GM19328 (cell line): ENCODE data around the gene REG4.
"Not testable (repeated sequence)": the region's sequence is repeated elsewhere in the genome, so short reads cannot be mapped to it uniquely, and the experiment has no call there.

ENCODE experiments used
- ATAC-seq: cut with Tn5 transposase; IDR thresholded peaks from one replicate; pipeline ENCODE4 v1.9.1; 2021; ENCODE audit warnings: mild to moderate bottlenecking, moderate library complexity; ENCODE audit not compliant: unreplicated experiment

The REG4 gene

DNA sequence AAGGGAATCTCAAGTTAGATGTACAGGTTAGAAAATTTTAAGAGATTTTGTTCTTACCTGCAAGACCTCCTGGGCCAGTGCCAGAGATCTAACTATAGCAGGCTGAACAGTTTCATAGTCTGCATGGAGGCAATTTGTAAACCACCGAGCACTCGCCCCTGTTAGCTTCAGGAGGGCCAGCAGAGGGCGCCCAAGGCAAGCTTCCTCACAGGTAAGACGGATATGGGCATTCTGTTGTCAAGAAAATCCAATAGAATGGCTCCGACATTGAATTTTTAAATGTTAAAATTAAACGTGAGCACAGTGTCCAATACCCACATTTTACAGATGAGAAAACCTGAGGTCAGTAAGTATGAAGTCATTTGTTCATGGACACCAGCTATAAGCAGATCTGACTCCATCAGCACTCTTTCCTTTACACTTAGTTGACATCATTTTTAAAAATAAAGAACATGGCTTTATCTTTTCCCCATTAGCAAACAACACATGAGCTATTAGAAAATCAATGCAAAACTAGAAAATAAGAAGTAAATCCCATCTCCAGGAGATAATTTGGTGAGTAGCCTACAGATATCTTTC is 2.2 kb downstream of the REG4 start:
- peak; percentile 81 for ATAC-seq

DNA sequence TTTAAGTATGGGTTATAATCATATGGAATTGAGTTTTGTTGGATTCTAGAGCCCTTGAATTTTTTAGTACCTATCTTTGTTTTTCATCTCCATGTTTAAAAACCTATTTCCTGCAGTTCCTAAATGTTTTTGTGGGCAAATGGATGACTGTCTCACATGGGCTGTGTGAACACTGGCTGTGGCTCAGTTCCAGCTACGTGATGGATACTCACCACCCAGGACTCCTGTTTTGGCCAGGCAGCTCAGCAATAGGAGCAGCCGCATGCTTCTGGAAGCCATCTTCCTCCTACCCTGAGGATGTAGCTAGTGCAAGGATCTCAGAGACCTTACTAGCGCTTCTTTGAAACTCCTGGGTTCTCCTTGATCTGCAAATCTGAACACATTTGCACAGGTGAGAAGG is 2.8 kb downstream of the REG4 start:
- no peak for ATAC-seq

DNA sequence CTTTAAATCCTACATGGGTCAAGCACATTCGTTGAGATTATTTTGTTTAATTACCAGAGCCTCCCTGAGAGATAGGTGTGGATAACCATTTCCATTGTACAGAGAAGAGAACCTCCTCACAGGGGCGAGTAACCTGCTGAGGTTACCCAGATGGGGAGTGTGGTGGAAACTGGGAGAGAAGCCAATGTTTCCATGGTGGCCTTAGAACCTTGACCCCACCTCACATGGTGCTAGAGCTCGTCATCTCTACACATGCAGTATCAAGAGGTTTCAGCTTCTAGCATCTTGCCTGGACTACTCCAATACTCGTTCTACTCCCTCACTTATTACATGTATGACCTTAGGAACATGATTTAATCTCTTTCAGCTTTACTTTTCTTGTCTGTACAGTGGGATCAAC is 4.8 kb downstream of the REG4 start:
- no peak for ATAC-seq

DNA sequence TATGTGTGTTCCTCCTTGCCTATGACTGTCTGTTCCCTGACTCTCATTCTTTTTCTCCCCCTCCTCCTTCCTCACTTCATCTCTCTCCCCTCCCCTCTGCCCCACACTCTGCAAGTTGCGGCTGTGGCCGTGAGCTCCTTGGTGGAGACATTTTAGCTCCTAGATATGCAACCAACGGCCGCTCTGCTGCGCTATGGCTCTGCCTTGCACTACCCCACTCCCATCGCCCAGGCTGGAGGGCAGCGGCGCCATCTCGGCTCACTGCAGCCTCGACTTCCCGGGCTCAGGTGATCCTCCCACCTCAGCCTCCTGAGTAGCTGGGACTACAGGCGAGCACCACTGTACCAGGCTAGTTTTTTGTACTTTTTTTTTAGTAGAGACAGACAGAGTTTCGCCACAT is 5.5 kb downstream of the REG4 start:
- no peak for ATAC-seq

DNA sequence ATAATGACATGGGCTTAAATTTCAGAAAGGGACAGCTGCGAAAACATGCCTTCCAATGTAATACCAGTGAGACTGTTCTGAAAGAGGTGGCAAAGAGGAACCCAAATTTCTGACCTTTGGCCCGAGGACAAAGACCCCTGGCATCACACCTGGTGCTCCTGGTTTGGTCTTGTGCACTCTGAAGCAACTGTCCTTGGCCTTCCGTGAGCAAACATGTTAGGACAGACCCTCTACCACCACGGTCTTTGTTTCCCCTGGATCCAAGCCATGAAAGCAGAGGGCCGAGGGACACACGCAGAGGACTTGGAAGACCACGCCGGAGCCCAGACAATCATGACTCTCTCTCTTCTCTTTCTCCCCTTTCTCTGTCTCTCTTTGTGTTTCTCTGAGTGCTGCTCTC is 6.0 kb downstream of the REG4 start:
- no peak for ATAC-seq

DNA sequence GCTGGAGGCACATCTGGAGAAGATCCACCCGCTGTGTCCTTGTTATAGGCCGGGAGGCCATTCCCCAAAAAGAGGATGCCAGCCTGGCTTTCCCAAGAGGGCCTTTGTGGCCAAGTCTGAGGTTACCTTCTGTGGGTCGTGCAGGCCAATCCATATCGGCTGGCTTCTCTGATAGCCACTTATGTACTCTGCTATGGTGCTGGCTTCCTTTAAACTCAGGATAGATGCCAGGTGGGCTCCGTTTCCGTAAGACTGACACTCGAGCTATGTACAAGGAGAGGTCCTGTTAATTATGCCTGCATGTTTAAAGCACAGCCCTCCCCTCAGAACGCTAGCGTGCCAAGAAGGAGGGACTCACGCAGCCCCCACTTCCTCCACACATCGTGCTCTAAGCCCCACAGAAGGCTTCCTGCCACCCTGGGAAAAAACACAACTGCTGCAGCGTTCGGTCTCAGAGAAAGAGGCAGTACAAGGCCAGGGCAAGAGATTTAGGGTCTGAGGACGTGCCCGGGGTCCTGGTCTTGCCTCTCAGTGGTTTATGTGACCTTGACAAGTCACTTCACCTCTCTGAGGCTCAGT is 11.6 kb downstream of the REG4 start:
- ATAC-seq = no peak

DNA sequence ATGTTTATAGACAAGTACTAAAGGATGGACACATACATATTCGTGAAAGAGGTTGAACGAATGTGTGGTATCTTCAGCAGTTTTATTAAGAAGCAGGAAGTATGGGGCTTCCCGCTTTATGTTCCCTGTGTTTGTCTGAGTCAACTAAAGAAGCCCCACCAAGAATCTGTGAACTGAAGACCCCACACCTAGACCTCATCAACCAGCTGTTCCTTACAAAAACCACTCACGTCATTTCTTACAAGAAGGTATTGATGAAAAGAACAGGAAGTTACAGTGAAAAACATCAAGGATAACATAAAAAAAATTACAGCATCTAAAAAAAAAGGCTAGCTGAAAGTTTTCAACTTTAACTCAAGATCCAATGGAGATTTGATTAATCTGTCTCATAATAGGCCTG is 12.3 kb downstream of the REG4 start:
- no peak for ATAC-seq

DNA sequence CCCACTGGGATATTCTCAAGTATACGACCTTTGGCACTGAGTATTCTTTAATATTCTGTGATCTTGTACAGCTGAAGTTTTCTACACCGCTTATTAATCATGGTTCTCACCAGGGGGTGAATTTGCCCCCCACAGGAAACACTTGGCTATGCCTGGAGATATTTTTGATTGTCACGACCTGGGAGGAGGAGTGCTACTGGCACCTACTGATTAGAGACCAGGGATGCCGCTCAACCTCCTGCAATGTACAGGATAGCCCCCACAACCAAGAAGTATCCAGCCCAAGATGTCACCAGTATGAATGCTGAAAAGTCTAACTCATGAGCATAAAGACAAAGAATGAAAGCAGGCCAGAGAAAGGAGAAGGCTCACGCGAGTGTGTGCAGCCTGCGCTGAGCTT is 13.7 kb downstream of the REG4 start:
- ATAC-seq = no peak

DNA sequence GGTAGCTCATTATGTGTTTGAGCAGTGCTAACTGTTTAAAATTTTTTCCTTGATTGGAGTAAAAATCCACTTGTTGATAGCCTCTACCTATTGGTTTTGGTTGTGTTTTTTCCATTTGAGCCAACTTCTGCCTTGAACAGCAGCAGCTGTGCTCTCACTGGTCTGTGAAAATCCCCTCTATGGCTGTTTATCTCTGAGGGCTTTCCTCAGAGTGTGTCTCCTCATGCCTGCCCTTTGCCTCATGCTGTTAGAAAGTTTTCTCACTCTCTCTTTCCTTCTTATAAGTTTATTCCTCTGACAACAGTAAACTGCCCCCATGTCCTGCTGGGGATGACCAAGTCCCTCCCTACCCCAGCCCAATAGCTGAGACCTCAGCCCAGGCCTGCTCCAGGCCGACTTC is 14.1 kb downstream of the REG4 start:
- no peak for ATAC-seq

DNA sequence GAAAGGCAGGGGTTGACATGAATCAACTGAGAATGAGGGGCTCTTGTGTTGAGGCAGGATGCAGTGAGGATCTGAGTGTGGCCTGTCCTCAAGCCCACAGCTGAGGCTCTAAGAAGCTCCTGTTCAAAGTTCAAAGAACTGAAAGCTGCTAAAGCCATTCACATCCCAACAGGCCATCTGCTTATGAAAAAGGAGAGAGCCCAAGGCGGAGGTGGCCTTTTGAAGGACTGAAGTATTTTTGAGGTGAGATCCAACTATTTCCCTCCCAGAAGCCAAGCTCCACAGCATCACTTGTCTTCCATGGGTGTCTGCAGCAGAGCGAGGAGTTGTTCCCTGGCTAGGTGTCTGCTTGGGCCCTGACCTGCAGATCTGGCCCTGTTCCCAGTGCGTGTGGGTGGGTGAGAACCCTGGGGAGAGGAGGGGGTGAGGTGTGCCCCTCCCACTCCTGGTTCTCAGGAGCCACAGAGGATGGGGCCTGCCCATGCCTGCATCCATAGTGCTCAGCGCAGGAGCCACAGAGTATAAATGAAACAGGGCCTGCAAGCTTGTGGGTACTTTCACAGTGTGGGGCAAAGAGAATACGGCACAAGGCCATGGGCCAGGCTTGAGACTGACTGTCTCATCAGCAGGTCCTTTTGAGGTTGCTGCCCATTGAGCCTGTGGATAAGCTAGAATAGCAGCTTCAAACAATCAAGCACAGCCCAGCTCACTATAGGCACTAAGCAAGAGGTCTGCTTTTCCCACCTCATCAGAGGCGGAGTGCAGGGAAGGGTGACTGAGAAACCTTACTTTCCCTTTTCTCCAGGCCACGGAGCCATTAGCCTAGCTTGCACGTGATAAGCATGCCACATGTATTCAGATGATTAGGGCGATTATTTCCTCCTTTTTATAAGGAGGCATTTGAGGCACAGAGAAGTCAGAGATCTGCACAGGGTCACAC is 15.7 kb downstream of the REG4 start:
- no peak for ATAC-seq

DNA sequence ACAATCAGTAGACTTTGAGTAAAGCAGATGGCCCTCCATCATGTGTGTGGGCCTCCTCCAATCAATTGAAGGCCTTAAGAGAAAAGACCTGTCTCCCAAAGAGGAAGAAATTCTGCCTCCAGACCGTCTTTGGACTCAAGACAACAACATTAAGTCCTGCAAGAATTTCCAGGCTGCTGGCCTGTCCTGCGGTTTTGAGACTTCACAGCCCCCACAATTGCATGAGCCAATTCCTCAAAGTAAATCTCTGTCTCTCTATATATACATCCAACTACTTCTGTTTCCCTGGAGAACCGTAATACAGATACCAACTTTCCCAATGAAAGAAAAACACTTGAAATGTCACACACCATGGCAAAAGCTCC is 16.4 kb downstream of the REG4 start:
- ATAC-seq = no peak

DNA sequence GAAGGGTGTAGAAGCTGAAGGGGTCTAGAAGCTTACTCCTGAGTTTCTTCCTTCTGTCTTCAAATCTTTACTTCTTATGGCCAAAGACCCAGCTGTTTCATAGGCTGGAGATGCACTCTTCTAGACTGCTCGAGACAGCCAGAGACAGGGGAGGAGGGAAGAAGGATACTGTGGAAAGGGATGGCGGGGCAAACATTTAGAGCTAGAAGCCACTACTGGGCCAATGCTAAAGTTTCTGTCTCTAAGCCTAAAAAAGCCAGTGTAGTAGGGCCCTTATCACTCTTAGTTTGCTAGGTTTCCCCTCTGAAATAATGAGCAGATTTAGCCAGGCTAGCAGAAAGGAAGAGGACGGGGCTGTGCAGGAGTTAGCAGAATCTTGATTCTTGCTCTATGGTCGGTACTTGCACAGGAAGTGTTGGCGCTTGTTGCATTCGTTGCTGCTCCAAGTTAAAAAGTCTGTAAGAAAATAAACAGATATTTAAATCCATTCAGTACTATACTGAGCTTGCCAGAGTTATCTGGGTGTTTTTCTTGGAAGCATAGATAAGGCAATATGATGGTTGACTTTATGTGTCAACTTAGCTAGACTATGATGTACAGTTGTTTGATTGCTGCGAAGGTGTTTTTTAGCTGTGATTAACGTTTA is 16.9 kb downstream of the REG4 start:
- ATAC-seq = no peak

DNA sequence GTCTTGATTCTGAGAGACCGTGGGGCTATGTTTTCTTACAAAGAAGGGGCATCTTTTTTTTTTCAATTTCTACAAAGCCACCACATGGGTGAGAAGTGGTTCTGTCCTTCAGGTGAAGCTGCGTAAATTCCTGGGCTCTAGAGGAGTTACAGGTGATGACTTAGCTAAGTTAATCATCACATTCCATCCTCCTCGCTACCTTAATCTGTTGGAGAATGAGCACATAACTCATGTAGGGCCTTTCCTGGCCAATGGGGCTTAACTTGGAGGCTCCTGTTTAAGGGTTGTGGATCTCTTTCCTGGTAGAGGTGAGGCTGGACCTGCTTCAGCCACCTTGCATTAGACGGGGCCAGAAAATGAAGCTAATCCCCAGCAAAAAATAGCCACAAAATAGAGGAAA is 19.9 kb downstream of the REG4 start:
- no peak for ATAC-seq

DNA sequence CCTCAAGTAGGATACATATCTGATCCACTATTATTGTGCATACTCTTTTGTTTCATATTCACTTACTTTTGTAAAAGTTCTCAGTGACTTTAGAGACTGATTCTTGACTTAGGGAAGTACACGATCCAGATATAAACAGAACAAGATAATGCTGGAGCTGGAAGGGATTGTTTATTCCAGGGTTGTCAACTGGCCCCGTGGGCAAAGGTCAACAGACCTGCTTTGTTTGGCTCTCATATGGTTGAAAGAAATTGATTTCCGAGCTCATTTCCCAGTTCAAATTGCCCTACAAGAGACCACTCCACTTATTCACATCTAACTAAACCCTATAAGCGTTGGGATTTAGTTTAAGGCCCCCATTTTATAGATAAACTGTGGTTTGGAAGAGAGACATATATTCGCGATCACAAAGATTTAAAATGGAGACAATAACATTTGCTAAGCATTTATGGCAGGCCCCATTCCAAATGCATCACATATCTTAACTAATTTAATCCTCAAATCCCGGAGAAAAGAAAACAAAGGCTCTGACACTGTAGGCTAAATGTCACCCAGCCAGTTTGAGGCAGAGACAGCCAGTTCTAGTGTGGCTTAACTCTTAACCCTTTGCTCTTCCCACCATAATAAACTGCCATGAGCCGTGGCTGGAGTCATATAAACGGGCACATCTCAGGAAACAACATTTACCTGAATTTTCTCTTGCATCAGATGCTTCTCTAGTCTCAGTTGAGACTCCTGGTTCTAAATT is 20.6 kb downstream of the REG4 start:
- ATAC-seq = no peak

DNA sequence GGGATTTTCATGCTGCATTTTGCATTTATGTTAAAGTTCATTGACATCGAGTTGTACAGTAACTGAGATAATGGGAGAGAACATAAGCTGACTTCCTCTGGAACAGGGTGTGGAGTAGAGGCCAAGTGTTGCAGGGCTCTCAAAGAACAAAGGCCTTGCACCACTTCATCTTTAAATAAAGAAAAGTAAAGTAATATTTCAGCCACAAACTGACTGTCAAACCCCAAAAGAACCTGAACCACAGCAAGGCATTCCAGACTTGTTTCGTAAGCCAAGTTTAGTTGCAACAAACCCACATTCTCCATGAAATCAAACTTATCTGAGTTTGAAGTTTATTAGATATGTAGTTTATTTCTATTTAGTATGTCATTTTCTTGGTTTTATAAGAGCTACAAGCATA is 23.5 kb downstream of the REG4 start:
- no peak for ATAC-seq

DNA sequence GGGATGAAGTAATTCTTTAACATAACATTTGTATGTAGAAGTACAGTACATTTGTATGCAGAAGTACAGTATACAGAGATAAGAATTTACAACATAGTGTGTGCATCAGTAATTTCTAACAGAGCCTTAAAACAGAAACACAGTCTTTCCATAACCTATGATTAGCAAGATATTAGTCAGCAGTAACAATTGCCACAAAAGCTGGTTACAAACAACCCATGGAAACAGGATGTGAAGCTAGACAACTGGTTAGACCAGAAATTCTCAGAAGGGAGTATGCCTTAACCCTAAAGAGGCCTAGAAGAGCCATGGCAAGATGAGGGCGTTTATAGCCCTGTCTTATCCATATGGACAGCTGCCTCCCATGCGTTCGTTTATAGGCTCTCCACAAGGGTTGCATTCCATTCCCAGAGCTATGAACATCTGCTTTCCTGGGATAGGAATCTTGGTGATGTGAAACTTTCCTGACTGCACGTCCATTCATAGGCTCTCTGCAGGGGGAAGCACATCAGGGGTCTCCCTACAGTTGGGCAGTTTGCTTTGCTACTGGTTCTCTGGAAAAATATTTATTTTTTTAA is 24.7 kb downstream of the REG4 start:
- not testable (repeated sequence) for ATAC-seq

DNA sequence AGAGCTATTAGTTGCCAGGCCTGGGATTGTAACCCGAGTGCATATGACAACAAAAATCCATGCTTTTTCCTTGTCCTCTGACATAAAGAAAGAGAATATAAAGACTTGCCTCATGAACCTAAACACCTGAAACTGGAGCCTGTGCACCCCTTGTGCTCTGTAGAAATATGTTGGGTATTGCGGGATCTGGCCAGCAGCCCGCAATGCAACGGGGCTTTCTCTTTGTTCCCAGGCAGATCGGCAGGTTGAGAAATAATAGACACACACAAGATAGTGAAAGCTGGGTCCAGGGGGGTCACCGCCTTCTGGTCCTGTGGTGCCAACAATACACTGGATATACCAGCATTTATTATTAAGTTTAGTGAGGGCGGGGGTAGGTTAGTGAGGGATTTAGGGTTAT is 25.2 kb downstream of the REG4 start:
- not testable (repeated sequence) for ATAC-seq

DNA sequence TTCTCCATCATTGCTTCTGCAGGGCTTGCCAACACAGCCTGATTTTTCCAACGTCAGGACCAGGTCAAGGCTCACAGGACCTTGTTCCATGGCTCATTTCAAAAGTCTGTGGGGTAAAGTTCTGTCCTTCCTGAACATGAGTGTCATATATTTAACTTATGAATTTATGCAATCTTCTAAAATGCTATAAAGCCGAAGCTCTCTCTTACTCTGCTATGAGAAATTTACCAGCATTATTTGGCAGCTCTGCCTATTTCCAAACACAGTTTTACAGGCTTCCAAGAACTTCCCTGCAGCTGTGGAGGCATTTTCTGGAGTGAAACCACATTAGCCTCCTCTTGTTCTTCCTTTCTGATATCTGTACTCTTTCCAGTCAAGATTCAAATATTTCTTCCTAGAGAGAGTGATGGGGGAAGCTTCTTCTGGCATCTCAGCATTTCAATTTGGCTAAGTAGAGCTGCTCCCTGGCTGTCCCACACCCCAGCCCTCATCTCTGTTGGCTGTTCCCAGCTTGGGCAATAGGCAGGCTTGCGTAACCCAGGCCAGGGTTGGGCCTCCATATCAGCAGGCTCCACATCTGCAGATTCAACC is 27.0 kb downstream of the REG4 start:
- ATAC-seq = no peak

DNA sequence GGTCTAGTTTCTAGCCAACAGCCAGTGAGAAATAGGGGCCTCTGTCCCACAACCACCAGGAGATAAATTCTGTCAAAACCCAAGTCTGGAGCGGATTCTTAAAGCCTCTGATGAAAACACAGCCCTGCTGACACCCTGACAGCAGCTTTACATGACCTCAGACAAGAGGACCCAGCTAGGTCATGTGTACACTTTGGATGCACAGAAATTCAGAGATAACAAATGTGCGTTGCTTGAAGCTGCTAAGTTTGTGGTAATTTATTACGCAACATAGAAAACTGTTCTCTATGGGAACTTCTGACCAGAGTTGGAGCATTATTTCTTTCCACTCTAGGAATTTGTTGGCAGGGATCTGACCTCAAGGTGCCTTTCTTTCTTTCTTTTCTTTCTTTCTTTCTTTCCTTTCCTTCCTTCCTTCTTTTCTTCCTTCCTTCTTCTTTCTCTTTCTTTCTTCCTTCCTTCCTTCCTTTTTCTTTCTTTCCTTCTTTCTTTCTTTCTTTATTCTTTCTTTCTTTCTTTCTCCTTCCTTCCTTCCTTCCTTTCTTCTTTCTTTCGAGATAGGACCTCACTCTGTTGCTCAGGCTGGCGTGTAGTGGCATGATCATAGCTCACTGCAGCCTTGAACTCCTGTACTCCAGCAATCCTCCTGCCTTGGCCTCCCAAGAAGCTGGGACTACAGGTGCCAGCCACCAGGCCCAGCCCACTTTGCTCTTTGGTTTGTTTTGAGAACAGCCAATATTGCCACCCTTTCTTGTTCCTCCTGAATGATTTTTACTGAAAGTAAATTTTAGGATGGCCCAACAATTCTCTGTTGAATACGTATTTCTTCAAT is 27.7 kb downstream of the REG4 start:
- no peak for ATAC-seq
